Activated CD4-positive, alpha-beta T cell treated with anti-CD3 and anti-CD28 coated beads, Interleukin-2, amount 50 U/mL, for 48 hours (primary cell): ENCODE results near the gene TRPM5.

Source experiments
- DNase-seq, 2 experiments: peaks; one replicate each; pipeline ENCODE4 v3.0.0-alpha.2; 2020

Gene TRPM5

DNA sequence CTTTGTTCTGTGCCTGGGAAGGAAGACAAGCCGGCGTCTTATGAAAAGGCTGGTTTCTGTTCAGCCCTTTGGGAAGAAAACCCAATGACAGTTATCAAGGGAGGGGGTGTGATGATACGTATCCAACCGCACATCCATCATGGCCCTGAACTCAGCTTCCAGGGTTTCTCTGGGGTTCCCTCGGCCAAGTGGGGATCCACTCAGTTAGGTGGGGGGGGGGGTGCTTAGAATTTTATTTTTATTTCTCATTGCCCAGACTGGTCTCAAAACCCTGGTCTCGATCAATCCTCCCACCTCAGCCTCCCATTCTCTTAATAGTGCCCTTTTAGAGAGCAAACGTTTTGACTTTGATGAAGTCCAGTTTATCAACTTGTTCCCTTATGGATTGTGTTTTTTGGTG lies 26.2 kb upstream of the TRPM5 start:
- DNase-seq: no peak

DNA sequence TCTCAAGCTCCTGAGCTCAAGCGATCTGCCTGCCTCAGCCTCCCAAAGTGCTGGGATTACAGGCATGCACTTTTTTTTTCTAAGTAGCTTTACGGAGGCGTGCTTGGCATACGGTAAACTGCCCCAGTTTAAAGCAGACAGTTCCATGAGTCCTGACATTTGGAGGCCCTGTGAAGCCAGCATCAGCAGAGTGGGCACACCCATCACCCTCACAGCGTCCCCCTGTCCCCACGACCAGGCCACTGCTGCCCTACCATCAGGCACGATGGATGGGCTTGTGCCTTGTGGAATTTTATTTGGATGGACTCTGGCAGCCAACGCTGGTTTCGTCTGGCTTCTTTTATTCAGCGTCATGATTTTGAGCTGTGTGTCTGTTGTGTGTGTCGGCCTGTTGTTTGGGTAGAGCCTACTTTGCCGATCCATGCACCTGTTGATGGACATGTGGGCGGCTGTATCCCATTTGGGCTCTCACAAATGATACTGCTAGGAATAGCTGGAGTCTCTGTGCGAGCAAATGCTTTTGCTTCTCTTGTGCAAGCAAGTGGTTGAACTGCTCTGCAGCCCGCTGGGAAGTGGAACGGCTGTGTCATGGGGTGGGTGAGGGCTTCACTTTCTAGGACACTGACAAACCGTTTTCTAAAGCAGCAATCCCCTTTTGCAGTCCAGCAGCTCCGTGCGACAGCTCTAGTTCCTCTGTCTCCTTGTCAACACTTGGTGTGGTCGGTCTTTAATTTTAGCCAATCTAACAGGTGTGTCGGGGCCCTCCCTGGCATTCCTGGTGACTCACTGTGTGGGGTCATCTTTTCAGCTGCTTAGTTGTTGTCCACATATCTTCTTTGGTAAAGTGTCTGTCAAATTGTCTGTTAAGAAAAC lies 24.3 kb upstream of the TRPM5 start:
- no peak for DNase-seq

- no peak for DNase-seq
Measured at GRCh38 chr11:2467695-2468055, 23.4 kb upstream of the TRPM5 start.

DNA sequence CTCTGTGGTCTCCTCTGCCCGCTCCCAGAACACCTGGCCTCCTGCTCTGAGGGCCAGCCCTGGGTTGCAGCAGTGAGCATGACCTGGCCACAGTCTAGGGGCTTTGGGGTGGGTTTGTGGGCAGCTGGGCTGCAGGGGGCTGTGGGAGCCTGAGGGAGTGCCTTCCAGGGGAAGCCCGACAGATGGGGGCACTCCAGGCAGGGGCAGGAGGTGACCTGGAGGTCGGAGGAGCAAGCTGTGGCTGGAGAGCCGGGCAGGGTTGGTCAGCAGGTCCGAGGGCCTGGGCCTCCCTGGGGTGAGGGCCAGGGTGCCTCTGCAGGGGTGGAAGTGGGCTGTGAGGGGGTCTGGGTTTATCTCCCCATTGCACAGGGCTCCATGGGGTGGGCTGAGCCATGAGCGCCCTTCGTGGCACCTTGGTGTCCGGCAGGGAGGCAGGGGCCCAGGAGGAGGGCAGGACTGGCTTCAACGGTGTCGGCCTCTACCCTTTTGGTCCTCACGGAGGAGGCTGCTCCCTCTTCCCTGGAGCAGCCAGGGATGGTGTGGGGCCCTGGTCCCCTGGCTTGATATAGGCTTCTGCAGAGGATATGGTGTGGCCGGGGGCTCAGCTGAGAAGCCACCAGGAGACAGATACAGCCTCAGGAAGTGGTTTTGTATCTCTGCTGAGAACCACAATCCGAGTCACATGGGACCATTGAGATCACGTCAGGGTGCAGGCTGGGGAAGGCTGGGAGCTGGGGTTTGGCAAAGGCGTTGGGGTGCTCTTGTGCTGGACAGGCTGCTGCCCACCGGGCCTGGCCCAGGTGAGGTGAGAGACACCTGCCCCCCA lies 22.8 kb upstream of the TRPM5 start:
- peak; percentile 49 to 55 for DNase-seq

- DNase-seq: no peak
Measured at GRCh38 chr11:2466069-2466801, 21.9 kb upstream of the TRPM5 start.

DNA sequence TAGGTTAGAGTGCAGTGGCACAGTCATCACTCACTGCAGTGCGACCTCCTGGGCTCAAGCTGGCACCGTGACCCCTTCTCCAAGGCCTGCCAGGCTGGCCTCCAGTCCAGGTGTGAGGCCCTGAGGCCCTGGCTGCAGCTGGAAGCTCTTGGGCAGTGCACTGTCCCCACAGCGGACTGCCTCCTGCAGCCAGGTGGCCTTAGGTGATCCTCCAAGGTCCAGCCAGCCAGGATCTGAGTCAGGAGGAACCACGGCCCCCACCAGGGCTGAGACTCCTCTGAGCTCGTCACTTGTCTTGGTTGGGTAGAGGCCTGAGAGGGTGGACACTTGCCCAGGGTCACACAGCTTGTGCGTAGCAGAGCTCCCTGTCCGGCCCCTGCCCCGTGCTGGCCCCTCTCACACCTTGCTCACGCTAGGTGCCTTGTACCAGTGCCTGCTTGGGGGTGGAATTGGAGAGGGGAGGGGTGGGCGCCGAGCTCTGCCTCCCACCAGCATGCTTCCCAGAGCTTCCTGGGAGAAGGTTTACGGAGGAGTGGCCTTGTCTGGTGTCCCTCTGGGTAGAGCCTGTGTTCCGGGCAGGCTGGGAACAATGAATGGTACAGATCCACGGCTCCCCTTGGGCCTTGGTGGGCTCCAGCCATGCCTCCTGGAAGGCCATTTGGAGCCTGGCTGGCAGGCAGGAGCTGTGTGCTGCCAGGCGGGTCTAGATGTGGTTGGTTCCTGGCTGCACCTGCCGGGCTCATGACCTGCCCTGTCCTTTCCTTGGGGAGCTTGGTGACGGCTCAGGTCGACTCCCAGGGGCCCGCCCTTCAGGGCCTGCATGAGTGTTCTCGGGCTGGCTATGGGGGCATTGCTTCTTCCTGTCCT lies 21.1 kb upstream of the TRPM5 start:
- DNase-seq: no peak

GRCh38 chr11:2464451-2465165 lies 20.3 kb upstream of the TRPM5 start:
- no peak for DNase-seq

DNA sequence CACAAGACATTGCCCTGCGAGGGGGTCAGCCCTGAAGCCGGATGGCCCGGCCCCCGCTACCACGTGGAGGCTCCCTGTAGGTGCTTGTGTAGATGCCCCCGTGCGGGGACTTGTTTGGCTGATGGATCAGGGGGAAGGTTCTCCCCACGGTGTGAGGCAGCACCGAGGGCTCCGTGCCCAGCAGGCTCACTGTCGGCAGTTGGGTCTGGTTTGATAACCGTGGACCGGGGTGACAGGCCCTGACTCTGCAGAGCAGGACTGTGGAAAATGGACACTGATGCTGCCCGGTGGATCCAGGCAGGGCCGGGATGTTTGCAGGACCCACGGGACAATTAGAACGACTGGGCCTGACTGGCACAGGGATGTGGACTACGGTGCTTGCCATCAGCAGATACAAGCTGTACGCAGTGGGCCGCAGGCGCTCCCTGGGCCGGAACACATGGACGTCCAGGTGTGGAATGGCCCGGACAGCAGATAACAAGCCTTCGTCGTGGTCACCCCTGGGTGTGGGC lies 19.5 kb upstream of the TRPM5 start:
- peak in 1 of 2 experiments; percentile 2 for DNase-seq

DNA sequence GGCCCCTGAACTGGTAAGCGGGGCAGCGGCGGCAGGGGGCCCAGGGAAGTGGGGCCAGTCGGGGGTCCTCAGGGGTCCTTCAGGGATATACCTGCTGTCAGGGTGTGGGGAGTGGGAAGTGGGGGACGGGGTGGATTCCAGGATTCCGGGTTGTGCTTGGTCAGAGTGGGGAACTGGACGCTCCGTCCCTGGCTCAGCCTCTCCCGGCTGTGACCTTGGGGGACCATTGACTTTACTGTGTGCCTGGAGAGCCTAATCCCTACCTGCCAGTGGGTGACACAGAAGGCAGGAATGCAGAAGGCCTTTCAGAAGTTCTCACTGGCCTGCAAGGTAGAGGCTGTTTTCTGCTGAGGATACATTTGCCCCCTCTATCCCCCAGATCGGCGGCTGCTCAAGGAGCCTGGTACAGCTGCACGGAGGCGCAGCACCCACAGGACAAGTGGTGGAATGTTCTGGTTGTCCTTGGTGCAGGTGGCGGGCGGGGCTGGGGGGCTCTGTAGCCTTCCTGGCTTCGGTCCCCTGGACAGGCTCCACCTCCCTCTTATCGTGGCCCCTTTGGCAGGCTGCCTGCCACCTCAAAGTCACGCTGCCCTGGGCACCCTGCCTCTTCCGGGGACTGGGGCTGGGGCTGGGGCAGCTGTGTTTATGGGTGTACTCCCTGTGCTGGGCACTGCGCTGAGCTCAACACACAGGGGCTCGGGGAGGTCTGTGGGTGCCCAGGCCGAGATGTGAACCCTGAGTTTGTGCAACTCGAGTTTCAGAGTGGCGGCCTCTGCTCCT lies 18.9 kb upstream of the TRPM5 start:
- DNase-seq: peak in 1 of 2 experiments; percentile 2

DNA sequence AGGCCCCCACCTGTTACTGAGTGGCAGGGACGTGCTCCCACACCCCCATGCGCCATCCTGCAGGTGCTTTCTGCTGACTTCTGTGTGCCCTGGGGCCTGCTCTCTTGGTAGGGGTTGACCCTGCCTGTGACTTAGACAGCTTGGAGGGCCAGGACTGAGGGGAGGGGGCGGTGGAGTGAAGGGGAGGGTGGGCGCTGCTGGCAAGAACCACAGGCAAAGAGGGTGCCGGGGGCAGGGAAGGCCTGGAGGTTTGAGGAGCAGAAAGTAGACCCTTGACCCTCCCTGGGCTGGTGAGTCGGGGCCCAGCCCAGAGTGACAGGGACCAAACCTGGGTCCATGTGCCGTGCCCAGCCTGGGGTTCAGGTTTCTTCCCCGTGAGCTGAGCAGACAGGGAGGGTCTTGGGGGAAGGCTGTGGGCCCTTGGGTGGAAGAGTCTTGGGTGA lies 18.2 kb upstream of the TRPM5 start:
- DNase-seq: no peak

GRCh38 chr11:2461956-2462542 lies 17.7 kb upstream of the TRPM5 start:
- no peak for DNase-seq

GRCh38 chr11:2461253-2461955 lies 17.1 kb upstream of the TRPM5 start:
- DNase-seq: no peak

DNA sequence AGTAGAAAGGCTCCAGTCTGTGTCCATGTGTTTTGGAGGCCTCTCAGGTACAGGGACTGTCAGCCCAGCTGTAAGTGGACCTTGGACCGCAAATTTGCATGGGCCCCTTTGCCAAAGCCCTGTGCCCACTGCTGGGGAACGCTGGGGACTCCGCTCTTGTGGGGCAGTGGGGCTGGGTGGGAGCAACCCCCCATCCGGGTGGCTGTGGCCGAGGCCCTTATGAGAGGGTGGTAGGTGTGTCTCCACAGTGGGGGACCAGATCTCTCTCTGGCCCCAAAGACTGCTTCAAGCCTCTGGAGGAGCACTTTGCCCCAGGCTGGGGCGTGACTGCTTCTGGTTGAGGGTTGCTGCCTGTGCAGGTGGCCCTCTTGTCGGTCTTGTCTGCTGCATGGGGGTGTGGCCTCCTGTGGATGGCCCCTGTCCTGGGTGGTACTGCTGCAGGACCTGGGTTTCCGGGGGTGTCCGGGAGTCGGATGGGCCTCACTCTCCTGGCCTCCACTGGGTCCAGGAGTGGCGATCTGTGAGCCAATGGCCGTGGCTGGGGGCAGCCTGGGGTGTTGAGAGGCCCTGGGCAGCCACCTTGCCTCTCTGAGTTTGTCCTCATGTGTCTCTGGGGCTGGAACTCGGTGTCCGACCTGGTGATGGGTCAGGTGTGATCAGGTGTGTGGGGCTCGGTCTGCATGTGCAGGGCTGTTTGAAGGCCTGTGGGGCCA lies 16.4 kb upstream of the TRPM5 start:
- DNase-seq: no peak

GRCh38 chr11:2459796-2460531 lies 15.7 kb upstream of the TRPM5 start:
- DNase-seq: no peak

GRCh38 chr11:2459016-2459725 lies 14.9 kb upstream of the TRPM5 start:
- DNase-seq: no peak

DNA sequence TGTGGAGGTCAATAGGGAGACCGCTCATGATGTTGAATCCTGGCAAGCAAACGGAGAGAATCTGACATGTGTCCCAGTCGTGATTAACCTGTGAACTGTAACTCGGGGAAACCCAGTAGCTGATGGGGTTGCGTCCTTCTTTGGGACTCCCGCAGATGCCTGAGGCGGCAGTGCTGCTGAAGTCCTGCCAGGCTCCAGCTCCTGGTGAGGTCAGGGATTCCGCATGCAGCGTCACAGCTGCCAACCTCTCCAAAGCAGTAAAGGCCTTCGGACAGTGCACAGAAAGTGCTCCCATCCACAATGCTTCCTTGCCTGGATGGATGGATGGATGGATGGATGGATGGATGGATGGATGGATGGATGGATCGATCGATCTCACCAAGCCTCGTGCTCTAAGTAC lies 14.0 kb upstream of the TRPM5 start:
- DNase-seq: no peak

DNA sequence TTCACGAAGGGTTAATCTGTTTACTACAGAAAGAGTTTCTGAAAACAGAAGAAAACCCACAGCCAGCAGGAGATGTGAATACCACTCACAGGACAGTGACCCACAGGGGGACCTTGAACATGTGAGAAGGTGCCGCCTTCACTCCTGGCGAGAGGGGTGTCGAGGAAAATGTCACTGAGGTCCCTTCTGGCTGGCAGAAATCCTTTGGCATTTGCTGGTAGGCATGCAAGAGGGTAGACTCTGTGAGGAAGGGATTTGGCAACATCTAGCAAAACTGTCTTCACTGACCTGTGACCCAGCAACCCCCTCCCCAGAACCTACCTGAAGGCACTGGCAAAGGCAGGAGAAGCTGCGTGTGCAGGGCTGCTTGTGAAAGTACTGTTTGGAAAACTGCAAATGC lies 9.1 kb upstream of the TRPM5 start:
- no peak for DNase-seq
